Activated CD4-positive, alpha-beta T cell treated with anti-CD3 and anti-CD28 coated beads for 36 hours (primary cell): Measurements from ENCODE around the gene B3GLCT. TPM values are rescaled to one million over a fixed set of nuclear protein-coding genes. Genes with fewer than 3 reads are reported as not detected.
A peak's percentile ranks its signal among the peaks of the same experiment; 100 is the strongest.
"Not testable (repeated sequence)": the region's sequence is repeated elsewhere in the genome, so short reads cannot be mapped to it uniquely, and the experiment has no call there.

ENCODE experiments used
- ATAC-seq: fragments of 200-7000 bp; cut with Tn5 transposase; one replicate; pipeline ENCODE4 v1.10.0; 2021; ENCODE audit warnings: mild to moderate bottlenecking, moderate library complexity
- CTCF ChIA-PET: fragments of 350-600 bp; sonication (Branson Sonifier 250); formaldehyde crosslinking; loops from one replicate; lab custom pipeline; 2021; ENCODE audit warnings: antibody characterized with exemption; lab: Charles Lee
- POLR2A ChIA-PET: fragments of 350-600 bp; sonication (Branson Sonifier 250); formaldehyde crosslinking; loops from one replicate; lab custom pipeline; 2021; ENCODE audit warnings: antibody characterized with exemption, inconsistent platforms; lab: Charles Lee
- DNase-seq: peaks from one replicate; pipeline ENCODE4 v3.0.0-alpha.2; 2020
- H3K27ac Mint-ChIP-seq: one replicate; pipeline ENCODE4 v1.8.0; 2021; ENCODE audit warnings: mixed read lengths
- H3K27me3 Mint-ChIP-seq: one replicate; pipeline ENCODE4 v1.8.0; 2021; ENCODE audit warnings: mixed read lengths
- H3K36me3 Mint-ChIP-seq: one replicate; pipeline ENCODE4 v1.8.0; 2021; ENCODE audit warnings: low read depth, mixed read lengths
- H3K4me1 Mint-ChIP-seq: one replicate; pipeline ENCODE4 v1.8.0; 2021; ENCODE audit warnings: mixed read lengths
- H3K4me3 Mint-ChIP-seq: one replicate; pipeline ENCODE4 v1.8.0; 2021; ENCODE audit warnings: mild to moderate bottlenecking, moderate library complexity, mixed read lengths
- H3K9me3 Mint-ChIP-seq: one replicate; pipeline ENCODE4 v1.8.0; 2021; ENCODE audit warnings: low read depth, mixed read lengths
- intact Hi-C, 2 experiments: fragments of 100-400 bp; cut with DNase I in 1 of 2; cut with micrococcal nuclease in 1 of 2; formaldehyde crosslinking; loops; one replicate each; pipeline versions ENCODE4 v1.14.2 to v1.15.1; 2022 to 2024; cut with DNase I, micrococcal nuclease
- total RNA-seq, 2 experiments: library from RNA; stranded (reverse); gene quantifications; one replicate each; pipeline ENCODE4 v1.2.3, GENCODE V29; 2021

The B3GLCT gene
- total RNA-seq, 2 experiments from 2014 or later: 2.1 to 2.4 TPM

DNA sequence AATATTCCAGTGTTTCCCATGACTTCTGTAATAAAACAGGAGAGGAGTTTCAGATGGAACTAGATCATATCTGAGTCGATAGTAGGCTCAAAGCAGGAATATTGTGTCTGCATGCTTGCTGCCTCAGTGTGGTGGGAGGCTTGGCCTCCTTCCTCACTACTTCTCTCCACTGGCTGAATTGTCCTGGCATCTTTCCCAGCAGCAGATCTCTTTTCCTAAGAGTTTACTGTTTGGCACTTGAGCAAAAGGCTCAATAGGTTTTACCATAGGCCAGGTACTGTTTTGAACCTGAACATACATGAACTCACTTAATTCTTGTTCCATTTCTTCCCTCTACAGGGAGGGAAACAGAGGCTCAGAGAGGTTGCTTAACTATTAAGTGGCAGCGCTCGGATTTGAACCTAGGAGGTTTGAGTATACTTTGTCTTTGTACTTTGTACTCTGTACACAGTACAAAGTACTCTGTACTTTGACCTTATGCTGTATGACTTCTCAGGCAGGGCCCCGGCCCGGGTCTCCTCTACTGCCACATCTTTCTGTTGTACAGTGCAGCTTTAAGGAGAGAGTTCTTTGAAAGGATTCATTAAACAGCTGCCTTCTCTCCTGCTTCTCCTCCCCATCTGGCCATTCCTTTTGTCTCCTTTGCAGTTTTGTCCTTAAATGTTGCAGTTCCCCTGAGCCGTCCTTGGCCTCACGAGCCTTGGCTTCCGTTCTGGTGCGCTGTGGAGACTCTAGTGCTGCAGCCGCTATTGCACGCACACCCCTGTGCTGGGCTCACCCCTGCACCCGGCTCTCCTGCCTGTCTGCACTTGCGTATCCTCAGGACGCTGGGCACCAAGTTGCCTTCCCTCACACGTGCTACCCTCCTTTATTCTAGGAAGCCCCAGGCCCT, 8.1 kb downstream of the B3GLCT start:
- no peaks in the 10 kb centered on the region for H3K27me3 Mint-ChIP-seq
- peaks cover 19% of the 10 kb centered on the region for H3K4me1 Mint-ChIP-seq
- intact Hi-C loops: loop anchor here in 1 of 2 experiments (10.0 kb wide), 1 partner anchor 1327 kb away; the partner anchor contains the start of gene N4BP2L2
- ATAC-seq (no peak), DNase-seq (no peak)
- H3K4me3 Mint-ChIP-seq: no peak overlapping the region
- no peak overlapping the region for H3K27ac Mint-ChIP-seq
- ChIA-PET CTCF (interaction anchor here (1.0 kb wide), 1 partner anchor 7 kb away, joined by 3 read pairs; no protein-coding TSS in a partner anchor), POLR2A (no interaction called here)
- H3K36me3 Mint-ChIP-seq: no peaks in the 10 kb centered on the region
- H3K9me3 Mint-ChIP-seq: no peaks in the 10 kb centered on the region

- Mint-ChIP-seq H3K4me1 (peaks cover 19% of the 10 kb centered on the region), H3K27me3 (no peaks in the 10 kb centered on the region), H3K27ac (no peak overlapping the region), H3K4me3 (no peak overlapping the region), H3K36me3 (no peaks in the 10 kb centered on the region), H3K9me3 (no peaks in the 10 kb centered on the region)
- ATAC-seq (no peak), DNase-seq (no peak)
- intact Hi-C loops: loop anchor here in 1 of 2 experiments (10.0 kb wide), 1 partner anchor 1326 kb away; the partner anchor contains the start of gene N4BP2L2
- ChIA-PET CTCF (interaction anchor here (1.0 kb wide), 1 partner anchor 8 kb away, joined by 3 read pairs; no protein-coding TSS in a partner anchor), POLR2A (no interaction called here)
Observed at GRCh38 chr13:31208559-31209122, 8.9 kb downstream of the B3GLCT start.

GRCh38 chr13:31209172-31209840, 9.5 kb downstream of the B3GLCT start:
- POLR2A ChIA-PET: no interaction called here
- Mint-ChIP-seq H3K36me3 (no peaks in the 10 kb centered on the region), H3K4me1 (peaks cover 20% of the 10 kb centered on the region), H3K27ac (no peak overlapping the region), H3K4me3 (no peak overlapping the region), H3K27me3 (no peaks in the 10 kb centered on the region), H3K9me3 (no peaks in the 10 kb centered on the region)
- DNase-seq (peak; percentile 26), ATAC-seq (no peak)
- intact Hi-C loops: loop anchor here in 1 of 2 experiments (10.0 kb wide), 1 partner anchor 1325 kb away; the partner anchor contains the start of gene N4BP2L2
- CTCF ChIA-PET: interaction anchor here (1.0 kb wide), 1 partner anchor 9 kb away, joined by 3 read pairs; no protein-coding TSS in a partner anchor

DNA sequence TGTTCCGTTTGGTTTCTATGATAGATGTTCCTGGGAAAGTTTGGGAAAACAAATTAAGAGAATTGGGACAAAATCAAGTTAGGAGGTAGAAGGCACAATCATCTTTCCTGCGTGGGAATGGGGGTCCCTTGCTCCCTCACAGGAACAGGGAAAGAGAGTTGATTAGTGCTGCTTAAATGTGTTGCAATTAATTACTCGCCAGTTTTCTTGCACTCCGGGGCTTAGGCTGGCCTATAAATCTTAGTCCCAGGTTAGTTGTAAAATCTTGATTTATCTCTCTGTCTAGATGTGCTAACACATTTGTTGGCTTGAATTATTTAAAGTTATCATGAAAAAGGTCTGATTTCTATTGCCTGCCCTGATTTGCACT, 10.1 kb downstream of the B3GLCT start:
- CTCF ChIA-PET: no interaction called here
- H3K27ac Mint-ChIP-seq: no peak overlapping the region
- no peak overlapping the region for H3K4me3 Mint-ChIP-seq
- H3K36me3 Mint-ChIP-seq: no peaks in the 10 kb centered on the region
- peaks cover 19% of the 10 kb centered on the region for H3K4me1 Mint-ChIP-seq
- H3K27me3 Mint-ChIP-seq: no peaks in the 10 kb centered on the region
- no peaks in the 10 kb centered on the region for H3K9me3 Mint-ChIP-seq
- ATAC-seq (no peak), DNase-seq (no peak)
- POLR2A ChIA-PET: no interaction called here
- intact Hi-C loops: loop anchor here in 1 of 2 experiments (10.0 kb wide), 1 partner anchor 1325 kb away; the partner anchor contains the start of gene N4BP2L2

DNA sequence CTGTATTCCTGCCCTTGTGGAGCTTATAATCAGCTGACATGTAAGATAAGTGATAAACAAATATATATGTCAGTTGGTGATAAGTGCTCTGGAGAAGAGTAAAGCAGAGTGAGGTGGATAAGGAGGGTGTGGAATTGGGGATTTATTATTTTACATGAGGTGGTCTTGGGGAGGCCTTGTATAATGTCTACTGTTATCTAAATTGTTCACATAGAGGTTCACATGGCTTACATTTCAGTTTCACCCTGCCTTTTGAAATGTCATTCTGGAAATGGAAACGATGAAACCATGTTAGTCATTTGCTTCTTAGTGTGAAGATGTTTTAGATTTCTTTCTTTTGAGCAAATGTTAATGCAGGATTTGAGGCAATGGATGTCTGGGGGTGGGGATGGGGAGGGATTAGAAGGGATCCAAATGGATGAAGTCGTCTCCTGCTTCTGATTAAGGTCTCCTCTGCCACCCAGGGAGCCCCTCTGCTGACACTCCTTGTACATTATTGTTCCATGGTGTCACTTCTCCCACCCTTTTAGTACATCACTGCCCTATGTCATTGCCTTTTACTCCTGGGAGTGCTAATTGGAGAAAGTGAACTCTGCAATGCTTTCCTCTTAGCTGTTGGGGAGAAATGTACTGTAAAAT, 14.0 kb downstream of the B3GLCT start:
- peaks cover 3% of the 10 kb centered on the region for H3K36me3 Mint-ChIP-seq
- peak overlapping the region; percentile 63 for H3K27ac Mint-ChIP-seq
- H3K9me3 Mint-ChIP-seq: no peaks in the 10 kb centered on the region
- H3K4me1 Mint-ChIP-seq: peaks cover 16% of the 10 kb centered on the region
- H3K4me3 Mint-ChIP-seq: no peak overlapping the region
- POLR2A ChIA-PET: no interaction called here
- no peaks in the 10 kb centered on the region for H3K27me3 Mint-ChIP-seq
- intact Hi-C loops: no loop called here
- peak; percentile 76 for ATAC-seq
- DNase-seq: peak; percentile 15
- CTCF ChIA-PET: interaction anchor here (1.4 kb wide), 1 partner anchor 12 kb away, joined by 3 read pairs; no protein-coding TSS in a partner anchor

DNA sequence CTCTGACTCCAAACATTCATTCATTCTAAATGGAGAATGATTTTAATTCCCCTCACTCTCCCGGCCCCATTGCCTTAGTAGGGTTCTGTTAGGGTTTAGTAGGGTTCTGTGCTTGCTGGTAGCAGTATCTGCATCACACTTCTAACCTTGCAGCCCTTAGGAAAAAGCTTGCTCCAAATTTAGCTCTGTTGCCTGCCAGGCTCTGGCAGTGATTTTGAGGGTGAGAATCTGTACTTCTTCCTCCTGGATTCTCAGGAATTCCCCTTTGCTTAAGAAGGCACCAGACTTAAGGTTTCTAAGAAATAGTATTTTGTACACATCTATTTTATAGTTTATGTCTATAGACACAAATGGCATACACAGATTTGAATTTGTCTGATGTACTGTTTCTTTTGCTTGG, 14.7 kb downstream of the B3GLCT start:
- no peaks in the 10 kb centered on the region for H3K9me3 Mint-ChIP-seq
- H3K27me3 Mint-ChIP-seq: no peaks in the 10 kb centered on the region
- H3K27ac Mint-ChIP-seq: peak overlapping the region; percentile 48
- peaks cover 3% of the 10 kb centered on the region for H3K36me3 Mint-ChIP-seq
- ATAC-seq (no peak), DNase-seq (no peak)
- H3K4me3 Mint-ChIP-seq: no peak overlapping the region
- ChIA-PET POLR2A (no interaction called here), CTCF (interaction anchor here (0.5 kb wide), 1 partner anchor 280 kb away, joined by 3 read pairs; no protein-coding TSS in a partner anchor)
- intact Hi-C loops: no loop called here
- peaks cover 16% of the 10 kb centered on the region for H3K4me1 Mint-ChIP-seq

- H3K27me3 Mint-ChIP-seq, intact Hi-C loops, H3K4me3 Mint-ChIP-seq, POLR2A ChIA-PET, ATAC-seq, DNase-seq, H3K36me3 Mint-ChIP-seq, H3K9me3 Mint-ChIP-seq, H3K27ac Mint-ChIP-seq, CTCF ChIA-PET: not testable (repeated sequence)
- H3K4me1 Mint-ChIP-seq: peaks cover 12% of the 10 kb centered on the region
Observed at GRCh38 chr13:31216916-31217315, 17.1 kb downstream of the B3GLCT start.

DNA sequence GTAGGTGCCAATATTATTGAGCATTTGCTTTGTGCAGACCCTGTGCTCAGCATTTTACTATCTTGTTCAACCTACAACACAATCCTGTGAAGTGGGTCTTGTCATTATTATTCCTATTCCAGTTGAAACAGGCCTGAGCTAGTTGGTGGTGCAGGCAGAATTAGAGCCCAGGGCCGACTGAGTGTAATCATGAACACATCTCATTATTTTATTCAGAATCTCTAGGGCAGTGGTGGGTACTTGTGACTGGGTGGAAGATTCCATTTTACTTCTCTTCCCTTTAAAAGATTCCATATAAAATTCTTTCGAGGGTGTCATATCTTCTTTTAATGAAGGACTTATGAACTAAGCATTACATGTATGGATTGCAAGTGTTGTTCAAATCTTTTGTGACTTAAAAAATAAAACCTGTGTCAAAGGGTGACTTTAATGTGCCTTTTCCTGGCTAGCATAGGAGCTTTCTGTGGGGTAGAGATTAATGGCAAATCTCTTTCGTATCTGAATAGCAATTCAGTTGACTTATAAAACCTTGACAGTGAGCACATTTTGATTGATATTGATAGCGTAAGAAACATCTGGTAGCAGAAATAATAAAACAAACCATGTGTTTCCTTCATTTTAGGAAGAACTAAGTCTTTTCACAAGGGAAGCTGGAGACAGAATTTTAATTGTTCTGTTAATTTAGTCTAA, 20.3 kb downstream of the B3GLCT start:
- no peak overlapping the region for H3K27ac Mint-ChIP-seq
- CTCF ChIA-PET: interaction anchor here (1.3 to 2.6 kb wide), 2 partner anchors 17 to 205 kb away, joined by 4 to 12 read pairs; no protein-coding TSS in a partner anchor
- intact Hi-C loops: no loop called here
- DNase-seq (no peak), ATAC-seq (no peak)
- H3K36me3 Mint-ChIP-seq: peaks cover 3% of the 10 kb centered on the region
- no peak overlapping the region for H3K4me3 Mint-ChIP-seq
- H3K27me3 Mint-ChIP-seq: no peaks in the 10 kb centered on the region
- H3K4me1 Mint-ChIP-seq: no peaks in the 10 kb centered on the region
- H3K9me3 Mint-ChIP-seq: no peaks in the 10 kb centered on the region
- POLR2A ChIA-PET: no interaction called here

- ATAC-seq (no peak), DNase-seq (no peak)
- Mint-ChIP-seq H3K4me1 (no peaks in the 10 kb centered on the region), H3K36me3 (peaks cover 3% of the 10 kb centered on the region), H3K27ac (no peak overlapping the region), H3K9me3 (no peaks in the 10 kb centered on the region), H3K27me3 (no peaks in the 10 kb centered on the region), H3K4me3 (no peak overlapping the region)
- intact Hi-C loops: no loop called here
- CTCF ChIA-PET: interaction anchor here (1.3 to 2.6 kb wide), 2 partner anchors 16 to 204 kb away, joined by 4 to 12 read pairs; no protein-coding TSS in a partner anchor
- POLR2A ChIA-PET: no interaction called here
Observed at GRCh38 chr13:31221057-31221456, 21.3 kb downstream of the B3GLCT start.

- POLR2A ChIA-PET: no interaction called here
- no peak for ATAC-seq
- H3K27me3 Mint-ChIP-seq: no peaks in the 10 kb centered on the region
- no peaks in the 10 kb centered on the region for H3K9me3 Mint-ChIP-seq
- H3K4me3 Mint-ChIP-seq: no peak overlapping the region
- CTCF ChIA-PET: no interaction called here
- no peak overlapping the region for H3K27ac Mint-ChIP-seq
- intact Hi-C loops: no loop called here
- peaks cover 2% of the 10 kb centered on the region for H3K4me1 Mint-ChIP-seq
- no peaks in the 10 kb centered on the region for H3K36me3 Mint-ChIP-seq
- DNase-seq: no peak
Observed at GRCh38 chr13:31223215-31223614, 23.4 kb downstream of the B3GLCT start.
